Cortex of kidney (tissue), 1 donor: Measurements from ENCODE around the gene DYNLRB2.

Source experiments
- DNase-seq: peaks from one replicate; lab custom pipeline; 2025; lab: John Stamatoyannopoulos, UW

The DYNLRB2 gene

DNA sequence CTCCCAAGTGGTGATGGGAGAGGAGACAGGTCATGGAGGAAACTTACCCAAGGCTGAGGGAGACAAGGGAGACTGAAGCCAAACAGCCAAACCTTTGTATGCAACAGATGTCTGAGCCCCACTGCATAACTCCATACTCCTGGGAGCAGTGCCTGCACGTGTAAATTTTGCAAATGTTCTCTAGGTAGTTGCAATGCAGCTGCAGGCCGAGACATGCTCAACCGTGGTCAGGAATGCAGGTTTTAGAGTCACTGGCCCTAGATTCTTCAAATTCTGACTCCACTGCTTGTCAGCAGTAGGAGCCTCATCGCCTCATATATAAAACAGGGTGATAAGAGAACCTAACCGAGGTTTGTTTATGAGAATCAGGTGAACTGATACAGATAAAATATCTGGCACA, 11.5 kb downstream of the DYNLRB2 start:
- DNase-seq: no peak

DNA sequence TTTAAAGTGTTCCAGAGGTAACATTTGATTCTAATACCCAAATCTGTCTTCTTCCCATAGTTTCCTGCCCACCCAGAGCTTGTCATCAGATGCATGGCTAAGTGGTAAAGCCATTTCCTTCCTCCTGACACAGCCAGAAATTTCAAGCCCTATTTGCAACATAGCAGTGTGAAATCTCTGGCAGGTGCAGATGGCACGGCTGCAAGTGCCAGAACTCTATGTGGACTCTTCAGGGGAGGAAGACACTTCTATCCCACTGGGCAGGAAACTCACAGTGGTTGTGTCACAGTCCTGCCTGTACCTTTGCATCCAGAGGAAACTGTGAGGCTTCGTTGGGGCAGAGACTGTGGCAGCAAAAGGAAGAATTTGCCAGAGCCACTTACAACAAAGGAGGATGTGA, 13.2 kb downstream of the DYNLRB2 start:
- DNase-seq: no peak

DNA sequence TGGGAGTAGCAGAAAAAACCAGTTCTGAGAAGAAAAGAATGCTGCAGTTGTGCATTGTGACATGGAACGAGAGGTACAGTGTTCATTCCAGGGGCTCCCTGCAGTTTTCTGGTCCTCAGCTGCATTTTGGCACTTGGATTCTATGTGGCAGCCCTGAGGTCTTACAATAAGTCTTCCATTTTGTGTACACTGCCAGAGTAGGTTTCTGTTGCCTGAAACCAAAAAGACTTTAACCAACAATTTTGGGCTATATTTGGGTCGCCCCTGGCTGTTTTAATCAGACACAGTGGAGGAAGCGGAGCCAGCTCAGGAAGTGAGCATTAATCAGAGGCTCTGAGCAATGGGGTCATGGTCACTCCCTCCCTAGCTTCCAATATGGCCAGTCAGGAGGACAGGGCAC, 15.7 kb downstream of the DYNLRB2 start:
- no peak for DNase-seq

DNA sequence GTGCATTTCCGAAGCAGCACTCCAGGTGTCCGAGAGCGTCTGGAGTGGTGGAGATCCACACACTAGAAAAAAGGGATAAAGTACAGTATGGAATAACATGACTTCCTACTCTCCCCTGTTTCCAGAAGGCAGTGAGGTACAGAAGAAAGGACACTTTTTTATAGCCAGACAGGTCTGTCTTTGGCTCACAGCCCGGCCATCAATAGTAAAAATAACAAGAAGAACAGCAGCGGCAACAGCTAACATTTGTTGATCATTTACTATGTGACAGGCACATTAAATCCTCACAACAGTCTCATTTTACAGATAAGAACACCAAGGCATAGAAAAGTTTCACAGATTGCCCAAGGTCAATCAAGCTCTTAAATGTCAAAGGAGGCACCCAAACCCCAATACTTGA, 16.2 kb downstream of the DYNLRB2 start:
- DNase-seq: no peak

DNA sequence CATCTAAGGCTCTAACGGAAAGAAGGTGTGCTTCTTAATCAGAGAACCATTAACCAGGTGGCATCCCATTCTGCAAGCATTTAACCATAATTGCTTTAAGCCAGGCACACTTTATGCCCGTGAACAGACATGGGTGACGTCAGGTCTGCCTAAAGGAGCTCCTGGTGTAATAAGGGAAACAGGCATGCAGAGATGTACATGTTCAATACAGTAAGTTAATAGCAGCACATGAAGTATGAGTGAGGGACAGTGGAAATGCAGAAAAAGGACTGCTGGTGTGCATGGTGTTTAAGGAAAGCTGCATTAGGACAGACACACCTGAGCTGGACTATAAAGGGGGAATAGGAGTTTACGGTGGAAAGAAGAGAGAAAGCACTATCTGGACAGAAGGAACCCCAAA, 18.6 kb downstream of the DYNLRB2 start:
- DNase-seq: no peak

DNA sequence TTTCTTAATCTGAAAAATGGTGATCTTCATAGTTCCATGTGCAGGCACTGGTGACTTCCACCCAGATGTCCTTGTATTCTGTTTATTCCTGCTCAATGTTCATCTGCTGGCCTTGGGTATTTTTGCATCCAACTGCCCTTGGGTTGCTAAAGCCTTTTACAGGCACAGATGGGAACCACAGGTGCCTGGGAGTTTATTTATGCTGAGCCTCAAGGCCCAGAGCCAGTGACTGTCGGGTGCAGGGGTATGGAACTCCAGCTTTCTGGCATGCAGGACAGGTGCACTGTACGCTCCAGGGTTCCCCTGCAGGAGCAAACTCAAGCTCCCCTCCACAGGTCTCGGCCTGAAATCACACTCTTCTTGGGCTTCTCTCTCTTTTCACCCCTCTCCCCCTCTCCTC, 22.3 kb downstream of the DYNLRB2 start:
- no peak for DNase-seq

DNA sequence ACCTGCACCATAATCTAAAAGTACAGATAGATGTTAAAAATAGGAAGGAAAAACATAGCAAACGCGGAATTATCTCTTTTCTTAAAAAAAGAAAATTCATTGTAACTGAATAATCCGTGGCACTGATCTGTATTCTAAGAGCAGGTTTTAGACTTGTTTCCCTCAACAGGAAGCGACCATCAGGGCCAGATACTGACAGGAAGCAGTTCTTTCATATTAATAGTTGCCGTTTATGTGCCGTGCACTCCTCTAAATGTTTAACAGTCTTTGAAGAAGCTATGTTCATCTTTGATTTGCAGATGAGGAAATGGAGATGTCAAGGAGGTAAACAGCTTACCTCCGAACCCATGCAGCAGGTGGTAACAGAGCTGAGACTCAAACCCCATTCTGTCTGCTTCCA, 23.6 kb downstream of the DYNLRB2 start:
- DNase-seq: no peak

DNA sequence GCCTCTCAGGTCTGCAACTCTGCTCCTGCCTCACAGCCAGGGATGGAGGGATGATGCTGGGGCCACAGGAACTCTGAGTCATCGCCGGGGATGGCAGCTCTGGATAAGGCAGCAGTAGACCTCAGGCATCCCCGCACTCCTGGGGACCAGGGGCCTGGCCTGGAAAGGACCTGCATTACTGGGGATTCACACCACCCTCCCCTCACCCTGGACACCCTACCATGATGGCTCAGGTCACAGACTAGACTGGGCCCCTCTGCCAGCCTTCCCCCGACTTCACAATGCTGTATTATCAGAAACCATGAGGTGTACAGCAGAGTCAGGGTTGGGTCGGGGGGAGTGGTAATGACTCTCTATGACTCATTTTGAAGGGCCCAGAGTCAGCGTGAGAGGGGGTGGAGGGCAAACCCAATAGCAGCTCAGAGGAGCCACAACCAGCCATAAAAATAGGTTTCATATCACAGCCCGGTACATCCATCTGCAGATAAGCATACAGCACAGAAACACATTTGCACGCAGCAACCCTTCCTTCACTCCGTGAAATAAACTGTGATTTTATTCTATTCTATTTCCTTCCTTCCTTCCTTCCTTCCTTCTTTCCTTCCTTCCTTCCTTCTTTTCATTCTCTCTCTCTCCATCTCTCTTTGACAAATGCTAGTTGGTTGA, 28.8 kb downstream of the DYNLRB2 start:
- DNase-seq: no peak

DNA sequence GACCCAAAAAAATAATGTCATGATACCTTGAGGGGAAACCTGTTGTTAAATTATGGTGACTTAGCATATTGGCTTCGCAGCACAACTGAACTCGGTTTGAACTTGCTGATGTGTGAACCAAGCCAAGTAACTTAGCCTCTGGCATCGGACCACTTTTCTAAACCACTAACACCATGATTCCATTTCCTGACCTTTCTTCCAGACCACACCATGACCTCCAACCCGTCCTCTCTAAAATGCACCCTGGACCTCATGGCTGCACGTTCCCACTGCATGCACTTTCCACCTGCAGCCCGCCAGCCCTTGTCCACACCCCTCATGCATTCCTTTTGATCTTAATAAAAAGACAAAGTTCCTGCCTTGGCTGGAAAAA, 29.3 kb downstream of the DYNLRB2 start:
- no peak for DNase-seq

DNA sequence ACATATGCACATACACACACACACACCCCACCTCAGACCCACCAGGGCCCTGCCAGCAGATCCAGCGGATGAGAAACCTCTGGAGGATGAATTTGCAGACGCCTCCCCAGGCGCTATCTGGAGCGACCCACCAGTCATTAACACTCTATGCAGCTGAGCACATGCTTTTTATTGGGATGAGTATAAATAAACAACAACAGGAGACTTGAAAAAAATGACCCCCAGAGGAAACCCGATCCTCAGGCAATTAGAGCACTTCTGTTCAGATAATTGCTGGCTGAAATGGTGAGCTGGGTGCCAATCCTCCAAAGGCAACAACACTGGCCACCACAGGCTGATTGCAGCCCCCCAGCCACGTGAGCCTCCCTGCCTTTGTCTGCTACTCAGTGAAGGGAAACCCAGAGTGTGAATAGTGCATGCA, 32.9 kb downstream of the DYNLRB2 start:
- no peak for DNase-seq

DNA sequence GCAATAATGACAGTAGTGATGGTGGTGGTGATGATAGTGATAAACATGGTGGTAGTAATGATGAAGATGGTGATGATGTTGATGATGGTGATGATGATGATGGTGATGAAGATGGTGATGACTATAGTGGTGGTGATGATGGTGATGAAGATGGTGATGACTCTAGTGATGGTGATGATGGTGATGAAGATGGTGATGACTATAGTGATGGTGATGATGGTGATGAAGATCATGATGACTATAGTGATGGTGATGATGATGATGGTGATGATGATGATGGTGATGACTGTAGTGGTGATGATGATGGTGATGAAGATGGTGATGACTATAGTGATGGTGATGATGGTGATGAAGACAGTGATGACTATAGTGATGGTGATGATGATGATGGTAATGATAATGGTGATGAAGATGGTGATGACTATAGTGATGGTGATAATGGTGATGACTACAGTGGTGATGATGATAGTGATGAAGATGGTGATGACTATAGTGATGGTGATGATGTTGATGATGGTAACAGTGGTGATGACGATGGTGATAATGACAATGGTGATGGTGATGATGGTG, 35.6 kb downstream of the DYNLRB2 start:
- no peak for DNase-seq

DNA sequence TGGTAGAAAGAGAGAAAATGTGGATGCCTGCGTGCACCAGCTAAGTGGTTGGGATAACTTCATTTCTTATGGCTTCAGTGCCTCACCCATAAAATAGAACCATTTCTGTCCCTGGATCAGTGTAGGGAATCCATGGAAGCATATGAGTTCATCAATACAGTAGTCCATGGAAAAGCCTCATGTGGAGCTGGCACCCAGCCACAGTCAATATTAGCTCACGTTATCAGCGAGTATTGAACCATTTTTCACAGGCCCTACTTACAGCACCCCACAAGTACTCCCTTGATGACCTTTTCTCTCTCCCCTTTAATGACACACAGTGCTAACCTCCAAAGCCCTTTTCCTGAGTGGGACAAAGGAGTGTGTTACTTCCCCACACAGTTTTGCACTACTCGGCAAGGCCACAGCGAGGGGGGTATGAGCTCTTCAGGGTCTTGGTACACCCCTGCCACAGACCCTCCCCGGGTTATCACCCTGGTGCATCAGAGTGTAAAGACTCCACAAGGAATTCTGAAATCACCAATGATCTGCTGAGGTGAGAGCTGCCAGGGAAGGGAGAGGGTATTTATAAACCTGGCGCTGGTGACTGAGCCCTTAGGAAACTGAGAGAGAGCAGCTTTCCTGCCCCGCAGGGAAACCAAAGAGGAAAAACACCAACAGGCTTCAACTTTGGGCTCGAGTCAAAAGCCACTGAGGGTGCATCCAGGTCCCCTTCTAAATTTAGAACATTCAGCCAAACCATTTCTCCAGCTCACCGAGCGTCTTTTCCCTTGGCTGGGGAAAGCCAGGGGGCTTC, 36.9 kb downstream of the DYNLRB2 start:
- no peak for DNase-seq

DNA sequence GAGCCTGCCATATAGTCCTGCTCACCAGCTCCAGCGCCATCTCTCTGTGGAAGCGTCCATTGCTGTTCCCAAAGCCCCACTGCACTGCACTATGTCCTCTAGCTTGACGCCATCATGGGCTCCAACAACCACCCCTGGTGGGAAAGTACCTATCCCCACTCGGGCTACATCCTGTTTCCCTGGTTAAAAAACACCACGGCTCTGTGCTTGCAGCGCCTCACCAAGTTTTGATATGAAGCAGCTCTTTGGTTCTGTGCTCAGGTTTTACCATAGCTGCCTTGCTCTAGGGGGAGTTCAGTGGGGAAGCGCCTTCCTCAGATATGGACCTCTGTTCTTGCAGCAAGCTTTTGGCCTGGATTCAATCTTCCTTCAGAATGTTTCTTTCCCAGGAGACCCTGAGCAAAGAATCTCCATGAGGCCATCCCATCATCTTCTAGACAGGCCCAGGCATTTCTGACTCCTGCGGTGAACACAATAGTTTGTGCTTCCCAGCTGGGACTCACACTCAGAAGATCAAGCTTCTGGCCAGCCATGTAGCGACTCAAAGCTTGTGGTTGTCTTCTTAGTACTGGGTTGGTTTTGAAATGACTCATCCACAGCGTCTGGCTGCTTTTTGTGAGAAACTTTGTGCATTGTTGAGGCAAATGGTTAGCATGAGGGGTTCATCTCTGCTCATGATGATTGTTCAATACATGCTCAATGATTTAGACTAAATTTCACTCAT, 39.5 kb downstream of the DYNLRB2 start:
- no peak for DNase-seq

DNA sequence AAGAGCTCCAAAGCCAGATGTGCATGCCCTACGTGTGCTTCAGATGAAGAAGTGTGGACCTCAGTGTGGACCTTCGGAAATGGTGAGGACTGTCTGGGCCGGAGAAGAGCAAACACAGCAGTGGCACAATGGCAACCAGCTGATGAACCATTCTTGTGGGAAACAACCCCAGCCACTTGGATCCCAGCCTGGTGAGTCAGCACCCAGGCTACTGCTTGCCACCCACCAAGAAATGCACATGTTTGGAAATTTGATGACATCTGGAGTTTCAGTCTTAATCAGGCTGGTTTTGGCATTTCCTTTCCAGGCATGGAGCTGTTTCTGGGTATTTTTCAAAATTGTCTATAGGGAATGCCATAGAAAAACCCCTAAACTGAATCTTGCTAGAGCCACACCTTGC, 42.7 kb downstream of the DYNLRB2 start:
- DNase-seq: no peak

DNA sequence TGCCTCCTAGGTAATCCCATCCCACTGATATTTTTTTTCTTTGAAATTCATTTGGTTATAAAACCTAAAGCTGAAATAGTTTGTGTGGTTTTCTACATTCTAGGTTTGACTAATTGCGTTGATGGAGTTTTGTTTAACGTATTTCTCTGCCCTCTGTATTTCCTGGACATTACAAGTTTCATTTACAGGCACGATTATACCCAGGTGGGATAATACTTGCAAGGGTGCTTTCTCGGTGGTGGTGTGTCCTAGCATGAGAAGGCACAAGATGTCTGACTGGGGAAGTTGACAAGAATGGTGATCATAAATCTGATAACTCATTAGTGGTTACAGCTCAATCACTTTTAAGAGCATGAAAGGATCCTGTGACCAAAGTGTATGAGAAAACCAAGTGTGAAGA, 45.0 kb downstream of the DYNLRB2 start:
- no peak for DNase-seq

DNA sequence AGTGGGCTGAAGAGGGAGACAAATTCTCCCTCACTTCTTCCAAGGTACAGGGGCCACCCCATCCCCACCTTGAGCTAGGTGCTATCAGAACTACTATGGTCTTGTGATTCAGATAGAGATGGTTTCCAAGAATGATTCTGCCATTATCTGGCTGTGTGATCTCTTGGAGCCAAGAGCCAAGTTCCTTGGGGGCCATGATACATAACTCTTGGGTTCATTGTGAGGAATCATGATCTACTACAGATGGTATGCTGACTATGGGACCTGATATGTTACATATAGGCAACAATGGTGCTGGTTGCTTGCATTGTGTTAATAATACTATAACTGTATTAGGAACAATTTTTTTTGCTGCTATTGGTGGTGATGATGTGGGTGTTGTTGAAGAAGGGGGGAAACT, 45.7 kb downstream of the DYNLRB2 start:
- no peak for DNase-seq

DNA sequence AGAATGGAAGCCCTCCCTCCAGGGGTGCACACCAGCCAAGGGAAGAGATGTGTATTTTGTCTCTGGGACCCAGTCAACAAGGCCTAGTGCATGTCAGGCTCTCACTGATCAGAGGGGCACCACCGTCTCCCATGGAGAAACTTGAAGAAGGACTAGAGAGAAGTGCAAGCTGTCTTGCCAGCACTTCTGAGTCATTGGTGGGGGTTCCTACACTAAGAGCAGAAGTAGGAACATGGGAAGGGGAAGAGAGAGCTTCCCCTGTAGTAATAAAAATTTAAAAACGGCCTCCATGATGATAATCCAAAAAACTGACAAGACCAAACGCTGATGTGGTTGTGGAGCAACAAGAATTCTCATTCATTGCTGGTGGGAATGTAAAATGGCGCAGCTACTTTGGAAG, 46.3 kb downstream of the DYNLRB2 start:
- DNase-seq: no peak

DNA sequence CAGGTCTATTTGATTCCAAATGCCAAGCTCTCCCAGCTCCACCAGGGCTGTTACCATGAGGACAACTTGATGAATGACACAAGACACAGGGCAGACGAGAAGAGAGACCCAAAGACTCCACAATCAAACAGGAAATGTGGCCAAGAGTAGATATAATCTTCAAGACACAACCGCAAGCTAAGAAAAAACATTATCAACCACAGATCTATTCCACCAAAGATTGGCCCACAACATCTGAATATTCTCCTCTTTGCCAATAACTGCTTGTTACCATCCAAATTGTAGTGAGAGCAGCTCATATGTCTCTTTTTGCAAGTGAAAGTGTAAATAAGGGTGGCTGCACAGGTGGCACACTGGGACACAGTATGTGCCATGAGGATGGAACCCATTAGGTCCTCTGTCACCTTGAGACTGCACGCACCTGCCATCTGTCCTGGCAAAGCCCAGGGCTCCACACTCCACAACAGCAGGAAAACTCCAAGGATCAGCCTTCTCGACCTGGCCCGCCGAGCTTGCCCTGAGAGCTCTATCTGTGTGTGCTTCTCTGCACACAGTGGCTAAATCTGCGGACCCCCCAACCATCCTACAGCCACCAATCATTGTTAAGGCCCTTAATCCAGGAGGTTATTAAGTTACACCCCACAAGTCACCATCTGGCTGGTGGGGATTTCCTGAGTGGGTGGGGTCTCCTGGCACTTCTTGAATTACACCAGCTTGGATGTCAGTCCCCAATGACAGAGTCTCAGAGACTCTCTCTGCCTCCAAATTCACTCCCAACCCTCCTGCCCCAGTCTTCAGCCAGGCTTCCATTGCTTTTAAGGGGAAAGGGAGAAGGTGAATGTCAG, 50.5 kb downstream of the DYNLRB2 start:
- no peak for DNase-seq

DNA sequence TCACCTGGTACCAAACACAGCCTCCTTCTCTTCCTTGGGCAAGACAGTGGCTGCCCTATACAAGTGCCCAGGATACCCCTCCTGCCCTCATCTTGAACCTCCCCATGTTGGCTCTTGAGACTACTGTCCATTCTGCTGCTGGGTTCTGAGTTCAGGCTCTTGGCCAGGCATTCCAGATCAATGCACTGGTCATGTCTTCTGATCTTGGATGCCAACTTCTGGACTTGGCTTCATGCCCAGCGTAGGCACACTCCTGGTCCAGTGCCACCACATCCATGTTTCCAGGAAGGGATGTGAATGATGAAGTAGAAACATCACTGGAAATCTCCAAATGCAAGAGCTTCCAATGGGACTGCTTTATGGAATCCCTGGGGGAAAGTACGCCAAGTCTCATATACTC, 51.5 kb downstream of the DYNLRB2 start:
- DNase-seq: no peak

DNA sequence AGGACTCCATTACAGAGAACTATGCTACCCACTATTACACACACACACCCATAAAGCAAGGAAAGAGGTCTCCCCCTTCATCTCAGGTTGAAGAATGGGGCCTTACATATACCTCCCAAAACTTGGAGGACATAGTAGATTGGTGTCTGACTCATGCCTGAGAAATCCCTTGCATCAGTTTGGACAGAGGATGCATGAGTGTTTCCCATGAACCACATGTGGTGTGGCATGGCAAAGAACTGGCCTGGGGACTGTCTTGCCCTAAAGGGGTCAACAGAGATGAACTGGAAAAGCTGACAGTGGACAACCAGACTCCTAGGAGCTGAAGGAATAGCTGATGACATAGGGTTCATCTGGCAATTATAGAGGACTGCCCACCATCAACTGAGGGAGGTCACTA, 54.0 kb downstream of the DYNLRB2 start:
- no peak for DNase-seq

DNA sequence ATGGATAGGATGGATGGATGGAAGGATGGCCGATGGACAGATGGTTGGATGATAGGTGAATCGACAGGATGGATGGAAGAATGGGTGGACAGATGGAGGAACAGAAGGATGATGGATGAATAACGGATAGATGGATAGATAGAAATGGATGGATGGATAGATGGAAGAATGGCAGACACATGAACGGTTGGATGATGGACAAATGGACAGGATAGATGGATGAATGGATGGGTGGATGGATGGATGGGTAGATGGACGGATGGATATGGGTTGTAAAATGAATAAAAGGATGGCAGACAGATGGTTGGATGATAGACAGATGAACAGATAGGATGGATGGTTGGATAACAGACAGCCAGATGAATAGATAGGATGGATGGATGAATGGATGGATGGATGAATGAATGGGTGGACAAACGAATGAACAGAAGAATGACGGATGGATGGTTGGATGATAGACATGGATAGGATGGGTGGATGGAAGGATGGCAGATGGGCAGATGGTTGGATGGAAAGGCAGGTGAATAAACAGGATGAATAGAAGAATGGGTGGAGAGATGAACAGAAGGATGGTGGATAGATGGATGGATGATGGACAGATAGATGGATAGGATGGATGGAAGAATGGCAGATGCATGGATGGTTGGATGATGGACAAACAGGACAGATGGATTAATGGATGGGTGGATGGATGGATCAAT, 55.9 kb downstream of the DYNLRB2 start:
- no peak for DNase-seq
